ENCODE data around the gene NUP210.
A peak's percentile ranks its signal among the peaks of the same experiment; 100 is the strongest.

The NUP210 gene

GRCh38 chr3:13282358-13282985 lies 137.7 kb downstream of the NUP210 start:
- no peak for TF ChIP-seq CTCF (IDR thresholded peaks at IDR 0.05; ENCODE audit: borderline replicate concordance, extremely low read depth, low read length, poor library complexity, severe bottlenecking)
- TF ChIP-seq EZH2 (IDR thresholded peaks at IDR 0.05; ENCODE audit: borderline replicate concordance, low read depth, low read length, severe bottlenecking), result no peak
- Histone ChIP-seq H3K9ac (ENCODE audit: low read depth, low read length) (peak overlapping the region; percentile 33; the same call in 1 of the 2 replicates), H3K4me1 (ENCODE audit: insufficient read depth, low read length) (peaks cover 16% of the 10 kb centered on the region), H3K36me3 (ENCODE audit: insufficient read depth, low read length) (no peaks in the 10 kb centered on the region), H3K9me3 (ENCODE audit: insufficient read depth, low read length, severe bottlenecking) (peaks cover 23% of the 10 kb centered on the region), H3K4me2 (ENCODE audit: insufficient read depth, low read length) (peak overlapping the region; percentile 57), H3K79me2 (ENCODE audit: insufficient read depth, low read length) (no peaks in the 10 kb centered on the region), H3K27me3 (ENCODE audit: insufficient read depth, low read length, poor library complexity) (peaks cover 4% of the 10 kb centered on the region), H3K27ac (ENCODE audit: low read length) (no peak overlapping the region), H2AFZ (ENCODE audit: low read depth, low read length) (no peak overlapping the region), H3K4me3 (ENCODE audit: low read depth in 1 of 2, low read length in 2 of 2) (peak overlapping the region in 1 of 2 experiments; percentile 51; a peak in 2 of 4 replicates), H4K20me1 (ENCODE audit: insufficient read depth, low read length) (no peaks in the 10 kb centered on the region)
- ATAC-seq (ENCODE audit: insufficient read depth, low read depth) (peak; percentile 55), DNase-seq (no peak)

DNA sequence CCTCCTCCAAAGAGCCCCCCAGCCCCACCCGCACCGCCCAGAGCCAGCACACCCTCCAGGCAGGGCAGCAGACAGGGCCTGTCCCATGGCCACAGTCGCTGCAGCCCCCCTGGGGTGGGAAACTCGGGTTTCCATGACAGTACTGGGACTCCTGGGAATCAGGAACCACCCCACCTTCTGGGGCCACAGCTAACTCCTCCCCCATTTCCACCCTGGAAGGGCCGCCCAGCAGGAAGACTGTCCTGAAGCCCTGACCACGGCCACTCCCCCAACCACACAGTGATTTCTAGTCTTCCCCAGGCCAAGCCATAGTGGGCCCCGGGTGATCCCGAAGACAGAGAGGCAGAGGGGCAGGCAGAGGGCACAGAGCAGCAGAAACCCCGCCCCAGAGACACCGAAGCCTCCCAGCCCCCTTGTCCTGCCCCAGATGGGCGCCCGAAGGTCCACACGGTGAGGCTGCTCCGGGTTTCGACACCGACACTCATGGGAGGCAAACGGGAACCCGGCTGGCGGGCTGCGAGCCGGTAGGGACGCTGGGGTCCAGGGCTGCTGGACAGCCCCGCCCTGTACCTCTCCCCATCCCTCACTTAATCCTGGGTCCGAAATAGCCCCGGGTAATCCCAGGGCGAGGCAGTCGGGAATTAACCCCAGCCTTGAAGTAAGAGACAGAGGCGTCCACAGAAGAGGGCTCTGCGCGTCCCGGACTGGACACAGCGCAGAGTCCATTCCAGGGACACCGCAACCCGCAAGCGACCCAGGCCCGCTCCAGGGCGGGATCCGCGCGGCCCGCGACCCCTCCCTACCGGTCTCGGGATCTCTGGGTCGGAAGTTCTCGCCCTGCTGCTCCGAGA lies 138.4 kb downstream of the NUP210 start:
- H3K9ac ChIP-seq (ENCODE audit: low read depth, low read length), result peak overlapping the region; percentile 33; the same call in 1 of the 2 replicates
- H3K9me3 ChIP-seq (ENCODE audit: insufficient read depth, low read length, severe bottlenecking), result peaks cover 15% of the 10 kb centered on the region
- peak overlapping the region in 1 of 2 experiments; percentile 51; a peak in 2 of 4 replicates for H3K4me3 ChIP-seq (ENCODE audit: low read depth in 1 of 2, low read length in 2 of 2)
- H2AFZ ChIP-seq (ENCODE audit: low read depth, low read length), result no peak overlapping the region
- H4K20me1 ChIP-seq (ENCODE audit: insufficient read depth, low read length), result no peaks in the 10 kb centered on the region
- peak overlapping the region; percentile 57 for H3K4me2 ChIP-seq (ENCODE audit: insufficient read depth, low read length)
- H3K36me3 ChIP-seq (ENCODE audit: insufficient read depth, low read length), result no peaks in the 10 kb centered on the region
- peaks cover 4% of the 10 kb centered on the region for H3K27me3 ChIP-seq (ENCODE audit: insufficient read depth, low read length, poor library complexity)
- no peak; the same call in 2 of the 3 replicates for ATAC-seq (ENCODE audit: insufficient read depth, low read depth)
- no peak for DNase-seq
- TF ChIP-seq EZH2 (IDR thresholded peaks at IDR 0.05; ENCODE audit: borderline replicate concordance, low read depth, low read length, severe bottlenecking) (no peak), CTCF (IDR thresholded peaks at IDR 0.05; ENCODE audit: borderline replicate concordance, extremely low read depth, low read length, poor library complexity, severe bottlenecking) (no peak)
- H3K4me1 ChIP-seq (ENCODE audit: insufficient read depth, low read length), result peaks cover 16% of the 10 kb centered on the region
- no peaks in the 10 kb centered on the region for H3K79me2 ChIP-seq (ENCODE audit: insufficient read depth, low read length)
- no peak overlapping the region for H3K27ac ChIP-seq (ENCODE audit: low read length)

- TF ChIP-seq CTCF (IDR thresholded peaks at IDR 0.05; ENCODE audit: borderline replicate concordance, extremely low read depth, low read length, poor library complexity, severe bottlenecking), result no peak
- TF ChIP-seq EZH2 (IDR thresholded peaks at IDR 0.05; ENCODE audit: borderline replicate concordance, low read depth, low read length, severe bottlenecking), result no peak
- Histone ChIP-seq H3K27ac (ENCODE audit: low read length) (no peak overlapping the region), H3K4me1 (ENCODE audit: insufficient read depth, low read length) (peaks cover 16% of the 10 kb centered on the region), H3K79me2 (ENCODE audit: insufficient read depth, low read length) (no peaks in the 10 kb centered on the region), H3K27me3 (ENCODE audit: insufficient read depth, low read length, poor library complexity) (peaks cover 4% of the 10 kb centered on the region), H3K9ac (ENCODE audit: low read depth, low read length) (peak overlapping the region; percentile 9; the same call in 1 of the 2 replicates), H3K4me3 (ENCODE audit: low read depth in 1 of 2, low read length in 2 of 2) (no peak overlapping the region; a peak in 1 of 4 replicates), H3K9me3 (ENCODE audit: insufficient read depth, low read length, severe bottlenecking) (peaks cover 14% of the 10 kb centered on the region), H3K4me2 (ENCODE audit: insufficient read depth, low read length) (peak overlapping the region; percentile 57), H2AFZ (ENCODE audit: low read depth, low read length) (no peak overlapping the region), H4K20me1 (ENCODE audit: insufficient read depth, low read length) (no peaks in the 10 kb centered on the region), H3K36me3 (ENCODE audit: insufficient read depth, low read length) (no peaks in the 10 kb centered on the region)
- DNase-seq, result no peak
- peak; percentile 39; the same call in 1 of the 3 replicates for ATAC-seq (ENCODE audit: insufficient read depth, low read depth)
These were observed 139.2 kb downstream of the NUP210 start for GRCh38 chr3:13280811-13281506.
